HG03280 (cell line): Measurements from ENCODE around the gene FOXC2.

Source experiments
- ATAC-seq: cut with Tn5 transposase; IDR thresholded peaks from one replicate; pipeline ENCODE4 v1.9.1; 2021; ENCODE audit warnings: mild to moderate bottlenecking, moderate library complexity; ENCODE audit not compliant: unreplicated experiment

The FOXC2 gene

GRCh38 chr16:86572606-86573005, 6.0 kb downstream of the FOXC2 start:
- ATAC-seq = no peak

- ATAC-seq = no peak
These were observed 6.6 kb downstream of the FOXC2 start for GRCh38 chr16:86573215-86573614.

DNA sequence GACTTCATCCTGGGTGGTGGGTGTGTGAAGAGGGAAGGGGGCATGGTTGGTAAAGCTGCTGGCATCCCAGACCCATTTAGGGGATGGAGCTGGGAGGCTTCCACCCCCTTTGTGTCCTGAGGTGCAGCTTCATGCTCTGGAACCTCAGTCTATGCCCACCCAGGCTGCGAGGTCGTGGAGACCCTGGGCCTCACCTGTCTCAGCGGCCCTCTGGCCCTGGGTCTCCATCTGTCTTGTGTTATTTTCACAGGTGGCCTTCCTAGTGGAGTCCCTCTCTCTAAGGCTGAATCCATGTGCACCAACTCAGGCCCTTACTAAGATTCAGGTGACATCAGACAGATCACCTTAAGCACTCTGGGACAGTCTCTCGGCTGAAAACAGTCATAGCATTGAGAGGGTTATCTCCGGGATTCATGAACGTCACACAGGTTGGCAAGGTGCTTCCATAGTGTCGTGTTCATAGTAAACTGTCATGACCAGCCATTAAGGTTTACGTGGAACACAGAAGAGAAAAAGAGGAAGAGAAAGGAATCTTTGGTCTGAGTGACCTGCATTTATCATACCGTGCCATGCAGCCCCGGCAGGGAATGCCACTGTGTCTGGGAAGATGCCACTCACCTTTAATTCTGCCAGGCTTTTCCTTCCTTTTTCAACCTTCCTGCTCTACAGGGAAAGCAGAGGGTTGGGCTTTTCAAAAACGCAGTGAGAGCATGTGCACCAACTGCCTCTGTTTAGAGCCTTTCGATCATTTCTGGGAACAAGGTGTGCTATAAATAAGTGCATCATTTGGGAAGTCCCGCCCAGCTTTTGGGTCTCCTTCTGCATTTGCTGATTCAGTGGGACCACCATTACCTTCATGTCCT, 7.2 kb downstream of the FOXC2 start:
- ATAC-seq = no peak

DNA sequence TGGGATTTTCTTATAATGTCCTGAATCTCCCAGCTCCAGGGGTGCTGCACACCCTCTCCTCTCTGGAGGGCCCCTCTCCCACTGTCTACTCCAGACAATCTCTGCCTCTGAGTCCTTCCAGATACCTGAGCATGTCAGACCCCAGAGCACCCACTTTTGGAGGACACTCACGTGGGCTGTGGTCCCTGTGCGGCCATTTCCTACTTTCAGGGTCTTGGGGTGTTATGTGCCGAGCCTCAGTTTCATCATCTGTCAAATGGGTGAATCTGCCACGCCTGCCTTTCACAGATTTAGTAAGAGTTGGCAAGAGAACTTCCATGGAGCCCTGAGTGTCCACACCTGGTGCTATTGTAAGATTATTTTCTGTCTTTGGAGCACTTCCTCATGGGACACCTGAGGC, 8.0 kb downstream of the FOXC2 start:
- ATAC-seq = no peak

DNA sequence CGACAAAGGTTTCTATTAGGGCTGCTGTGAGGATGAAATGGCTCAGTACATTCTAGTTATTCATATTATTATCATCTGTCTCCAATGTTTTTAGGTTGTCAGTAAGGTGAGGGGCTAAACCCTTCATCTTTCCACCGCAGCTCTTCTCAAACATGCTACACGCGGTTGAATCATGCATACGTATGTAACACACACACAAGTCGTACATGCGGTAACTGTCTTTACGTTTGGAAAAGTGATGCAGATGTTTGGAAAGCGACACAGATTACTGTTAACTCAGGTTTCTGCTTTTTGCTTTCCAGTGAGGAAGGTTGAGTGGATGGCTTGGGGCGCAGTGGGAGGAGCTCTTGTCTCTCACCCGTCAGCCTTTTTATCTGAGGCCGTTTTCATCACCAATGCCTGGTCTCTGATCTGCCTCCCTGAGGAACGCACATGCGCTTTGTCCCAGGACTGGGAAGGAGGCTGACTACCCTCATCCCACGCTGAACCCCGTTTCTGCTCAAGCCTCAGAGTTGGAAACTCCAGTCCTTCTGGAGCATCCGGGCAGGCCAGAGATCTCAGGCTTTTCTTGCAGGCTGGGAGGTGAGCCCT, 8.6 kb downstream of the FOXC2 start:
- no peak for ATAC-seq

GRCh38 chr16:86575754-86576557, 9.3 kb downstream of the FOXC2 start:
- ATAC-seq = no peak

GRCh38 chr16:86576591-86577313, 10.1 kb downstream of the FOXC2 start:
- ATAC-seq = no peak

GRCh38 chr16:86577314-86577971, 10.8 kb downstream of the FOXC2 start:
- ATAC-seq = no peak

DNA sequence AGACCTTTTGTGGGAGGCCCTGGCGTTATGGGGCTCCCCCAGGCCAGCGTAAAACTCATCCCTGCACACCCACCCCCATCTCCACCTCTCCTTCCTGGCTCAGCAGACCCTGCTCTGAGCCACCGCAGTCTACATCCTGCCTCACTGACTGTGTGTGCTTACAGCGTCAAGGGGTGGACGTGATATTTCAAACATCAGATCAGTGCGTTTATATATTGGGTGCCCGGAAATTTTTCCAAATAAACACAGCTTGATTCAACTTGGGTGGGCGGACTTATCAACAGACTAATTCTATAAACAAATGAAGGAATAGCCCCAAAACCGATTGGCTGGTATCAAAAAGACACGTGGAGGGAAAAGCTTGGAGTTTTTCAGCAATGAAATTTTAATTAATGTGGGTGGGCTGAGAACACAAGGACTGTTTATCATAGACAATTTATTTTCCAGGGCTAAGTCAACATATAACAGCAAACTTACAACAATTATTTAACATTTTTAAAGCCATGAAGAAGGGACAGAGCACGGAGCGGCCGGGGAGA, 11.5 kb downstream of the FOXC2 start, which contains the start of gene FOXL1:
Gene FOXL1 (plus strand): TSS at position 489 of the 539 bp plus-strand sequence. CDS start 175 bp downstream, outside the sequence.
- ATAC-seq = no peak

GRCh38 chr16:86578611-86579267, 12.1 kb downstream of the FOXC2 start:
- ATAC-seq = no peak

DNA sequence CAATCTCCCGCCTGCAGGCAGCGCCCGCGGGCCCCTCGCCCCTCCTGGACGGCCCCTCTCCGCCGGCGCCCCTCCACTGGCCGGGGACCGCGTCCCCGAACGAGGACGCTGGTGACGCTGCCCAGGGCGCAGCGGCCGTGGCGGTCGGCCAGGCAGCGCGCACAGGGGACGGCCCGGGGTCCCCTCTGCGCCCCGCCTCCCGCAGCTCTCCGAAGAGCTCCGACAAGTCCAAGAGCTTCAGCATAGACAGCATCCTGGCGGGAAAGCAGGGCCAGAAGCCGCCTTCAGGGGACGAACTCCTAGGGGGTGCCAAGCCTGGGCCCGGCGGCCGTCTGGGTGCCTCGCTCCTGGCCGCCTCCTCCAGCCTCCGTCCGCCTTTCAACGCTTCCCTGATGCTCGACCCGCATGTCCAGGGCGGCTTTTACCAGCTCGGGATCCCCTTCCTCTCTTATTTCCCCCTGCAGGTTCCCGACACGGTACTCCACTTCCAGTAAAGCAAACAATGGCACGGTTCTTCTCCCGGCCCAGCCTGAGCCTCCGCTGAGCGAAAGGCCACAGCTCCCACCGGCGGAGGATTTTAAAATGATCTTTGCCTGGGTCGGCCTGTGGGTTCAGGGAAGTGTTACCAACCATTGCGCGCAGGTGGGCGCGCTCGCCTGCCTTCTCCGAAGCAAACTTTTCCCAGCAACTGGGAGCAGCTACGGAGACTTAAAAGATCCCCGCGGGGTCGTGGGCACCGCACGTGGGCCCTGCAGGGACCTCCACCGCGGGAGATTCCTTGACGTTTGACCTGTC, 12.8 kb downstream of the FOXC2 start:
- no peak for ATAC-seq

- no peak for ATAC-seq
These were observed 13.6 kb downstream of the FOXC2 start for GRCh38 chr16:86580063-86580790.

GRCh38 chr16:86580791-86581170, 14.2 kb downstream of the FOXC2 start:
- no peak for ATAC-seq

- ATAC-seq = no peak
These were observed 14.8 kb downstream of the FOXC2 start for GRCh38 chr16:86581458-86581857.

GRCh38 chr16:86584071-86584685, 17.5 kb downstream of the FOXC2 start:
- no peak for ATAC-seq

DNA sequence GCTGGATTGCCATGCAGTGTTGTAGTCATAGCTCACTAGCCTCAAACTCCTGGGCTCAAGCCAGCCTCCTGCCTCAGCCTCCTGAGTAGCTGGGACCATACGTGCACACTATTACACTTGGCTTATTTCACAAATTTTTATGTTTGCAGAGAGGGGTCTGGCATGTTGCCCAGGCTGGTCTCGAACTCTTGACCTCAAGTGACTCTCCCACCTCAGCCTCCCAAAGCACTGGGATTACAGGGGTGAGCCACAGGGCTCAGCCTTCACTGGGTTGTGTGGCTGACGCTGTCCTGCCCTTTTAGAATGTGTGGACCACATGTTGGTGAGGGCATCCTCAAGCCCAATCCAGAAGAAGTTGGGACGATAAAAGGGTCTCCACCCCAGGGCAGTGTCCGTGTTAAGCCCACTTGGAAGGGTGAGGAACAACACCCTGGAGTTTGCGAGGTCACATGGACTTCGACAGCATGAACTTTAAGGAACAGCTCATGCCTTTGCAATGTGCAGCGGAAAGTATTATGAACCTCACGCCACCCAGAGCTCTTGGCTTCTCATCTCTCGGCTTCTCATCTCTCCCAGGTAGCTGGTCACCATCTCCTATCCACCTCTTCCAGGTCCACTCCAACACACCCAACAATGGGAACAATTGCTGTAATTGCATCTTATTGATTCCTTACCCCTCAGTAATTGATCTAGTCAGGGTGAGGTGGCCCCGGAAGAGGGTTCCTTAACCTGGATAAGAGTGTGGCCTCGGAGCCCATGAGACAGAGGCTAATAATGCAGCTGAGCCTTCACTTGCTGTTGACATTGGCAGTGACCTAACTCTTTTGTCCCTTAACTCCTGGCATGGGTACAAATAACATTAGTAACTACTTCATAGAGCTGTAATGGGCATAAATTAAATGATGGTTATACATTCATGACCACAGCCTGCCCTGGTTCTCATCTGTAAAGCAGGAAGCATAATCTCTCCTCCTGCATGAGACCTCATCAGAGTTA, 18.4 kb downstream of the FOXC2 start:
- ATAC-seq = no peak
